ENCODE results near the gene ARID5A.
"Not testable (repeated sequence)": the region's sequence is repeated elsewhere in the genome, so short reads cannot be mapped to it uniquely, and the experiment has no call there.

The ARID5A gene

DNA sequence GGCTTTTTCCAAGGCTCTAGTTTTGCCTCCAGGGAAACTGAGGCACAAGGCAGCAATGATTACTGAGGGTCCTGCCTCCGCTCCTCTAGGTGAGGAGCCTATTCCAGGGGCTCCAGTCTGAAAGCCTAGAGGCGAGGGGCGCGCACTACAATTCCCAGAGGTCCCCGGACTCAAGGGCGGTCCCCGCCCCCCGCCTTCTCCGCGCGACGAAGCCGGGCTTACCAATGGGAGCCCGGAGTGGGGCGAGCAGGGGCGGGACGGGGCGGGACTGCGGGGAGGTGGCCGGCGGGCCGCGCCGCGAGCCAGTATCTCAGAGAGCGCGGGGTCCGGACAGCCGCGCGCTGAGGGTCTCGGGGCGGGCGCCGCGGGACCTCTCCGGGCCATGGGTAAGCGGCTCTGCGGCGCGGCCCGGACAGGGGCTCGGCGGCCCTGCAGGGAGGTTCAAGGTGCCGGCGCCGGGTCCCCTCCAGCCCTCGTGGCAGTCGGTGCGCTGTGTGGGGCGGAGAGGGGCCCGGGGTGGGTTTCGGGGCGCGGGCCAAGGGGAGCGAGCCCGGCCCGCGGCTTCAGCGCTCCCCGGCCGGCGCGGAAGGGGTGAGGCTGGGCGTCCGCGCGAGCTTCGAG is at the start of gene ARID5A:
ARID5A (plus strand) TSS at position 308 of the 621 bp plus-strand sequence; CDS start at position 383, 75 bp downstream.
- in situ Hi-C loops (cut with MboI; ENCODE audit: low sequenced_read_pairs) = no loop called here

GRCh38 chr2:96489261-96489660 is 47.3 kb upstream of the ARID5A start:
- in situ Hi-C loops (cut with MboI; ENCODE audit: low sequenced_read_pairs) = no loop called here

GRCh38 chr2:96489663-96490062 is 46.9 kb upstream of the ARID5A start:
- in situ Hi-C loops (cut with MboI; ENCODE audit: low sequenced_read_pairs) = no loop called here

- in situ Hi-C loops (cut with MboI; ENCODE audit: low sequenced_read_pairs) = no loop called here
These were observed 44.6 kb upstream of the ARID5A start for GRCh38 chr2:96491860-96492497.

DNA sequence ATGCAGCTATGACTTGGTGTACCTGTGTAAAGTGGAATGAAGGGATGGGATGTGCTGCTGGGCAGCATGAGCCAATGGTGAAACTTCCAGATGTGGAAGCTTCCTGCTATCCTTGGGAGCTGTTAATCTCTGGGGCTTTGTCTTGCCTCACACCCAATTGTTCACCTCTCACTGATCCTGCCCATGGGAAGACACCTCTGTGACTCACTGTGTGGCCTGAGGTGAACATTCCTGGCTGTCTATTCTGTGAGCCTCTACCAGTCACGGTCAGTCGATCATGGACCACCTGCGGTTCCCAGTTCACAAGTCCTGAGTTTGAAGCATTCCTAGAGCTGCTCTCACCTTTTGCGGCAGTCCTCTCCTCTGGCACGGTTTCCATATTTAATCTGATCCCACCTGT is 43.5 kb upstream of the ARID5A start:
- in situ Hi-C loops (cut with MboI; ENCODE audit: low sequenced_read_pairs) = no loop called here

DNA sequence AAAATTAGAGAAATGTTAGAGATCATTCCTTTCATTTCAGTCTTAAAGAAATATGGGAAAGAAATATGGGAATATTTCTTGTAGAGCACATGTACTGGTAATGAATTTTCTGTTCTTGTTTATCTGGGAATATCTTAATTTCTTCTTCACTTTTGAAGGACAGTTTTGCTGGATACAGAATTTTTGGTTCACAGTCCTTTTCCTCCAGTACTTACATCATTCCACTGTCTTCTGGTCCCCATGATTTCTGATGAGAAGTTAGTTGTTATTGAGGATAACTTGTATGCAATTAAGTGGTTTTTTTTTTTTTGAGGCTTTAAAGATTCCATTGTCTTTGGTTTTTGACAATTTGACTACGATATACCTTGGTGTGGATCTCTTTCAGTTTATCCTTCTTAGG is 42.4 kb upstream of the ARID5A start:
- in situ Hi-C loops (cut with MboI; ENCODE audit: low sequenced_read_pairs) = no loop called here

GRCh38 chr2:96495982-96496629 is 40.4 kb upstream of the ARID5A start:
- in situ Hi-C loops (cut with MboI; ENCODE audit: low sequenced_read_pairs) = no loop called here

GRCh38 chr2:96498021-96498431 is 38.5 kb upstream of the ARID5A start:
- in situ Hi-C loops (cut with MboI; ENCODE audit: low sequenced_read_pairs) = no loop called here

- in situ Hi-C loops (cut with MboI; ENCODE audit: low sequenced_read_pairs) = not testable (repeated sequence)
These were observed 37.9 kb upstream of the ARID5A start for GRCh38 chr2:96498611-96499010.

DNA sequence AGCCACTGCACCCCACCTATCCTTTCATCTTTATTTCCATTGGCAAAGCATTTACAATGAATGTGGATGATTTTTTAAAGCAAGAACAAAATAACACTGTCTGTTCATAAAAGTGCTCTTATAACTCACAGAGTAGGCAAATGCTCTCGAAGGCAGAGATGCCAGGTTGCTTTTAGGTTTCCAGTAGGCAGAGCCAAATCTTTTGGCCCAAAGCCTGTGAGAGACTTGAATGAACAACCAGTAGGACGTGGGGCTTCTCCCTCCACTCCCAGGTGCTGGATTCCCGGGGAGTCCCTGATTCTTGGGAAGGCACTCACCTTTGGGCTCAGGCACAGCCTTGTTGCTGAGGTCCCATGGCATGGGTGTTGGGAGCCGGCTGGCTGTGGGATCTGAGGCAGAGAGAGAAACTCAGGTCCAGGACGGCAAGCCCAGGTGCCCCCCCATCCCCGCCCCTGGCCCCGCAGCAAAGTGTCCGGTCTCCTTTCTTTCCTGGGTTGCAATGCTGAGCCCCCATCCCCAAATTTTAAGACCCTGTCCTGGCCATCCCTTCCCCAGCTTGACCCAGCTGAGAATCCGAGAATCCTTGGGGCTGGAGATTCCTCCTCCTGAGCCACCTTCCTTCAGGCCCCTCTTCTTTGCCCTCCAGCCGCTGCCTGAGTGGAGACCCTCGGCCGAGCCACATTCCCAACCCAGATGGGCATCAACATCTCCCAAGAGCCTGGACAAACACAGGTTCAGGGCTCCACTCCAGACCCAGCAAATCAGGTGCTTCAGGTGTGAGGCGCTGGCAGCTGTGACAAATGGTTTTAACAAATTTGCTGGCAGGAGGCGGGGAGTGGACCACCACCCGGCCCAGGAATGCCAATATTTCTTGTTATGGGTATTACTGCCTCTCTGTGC is 37.2 kb upstream of the ARID5A start:
- in situ Hi-C loops (cut with MboI; ENCODE audit: low sequenced_read_pairs) = no loop called here

DNA sequence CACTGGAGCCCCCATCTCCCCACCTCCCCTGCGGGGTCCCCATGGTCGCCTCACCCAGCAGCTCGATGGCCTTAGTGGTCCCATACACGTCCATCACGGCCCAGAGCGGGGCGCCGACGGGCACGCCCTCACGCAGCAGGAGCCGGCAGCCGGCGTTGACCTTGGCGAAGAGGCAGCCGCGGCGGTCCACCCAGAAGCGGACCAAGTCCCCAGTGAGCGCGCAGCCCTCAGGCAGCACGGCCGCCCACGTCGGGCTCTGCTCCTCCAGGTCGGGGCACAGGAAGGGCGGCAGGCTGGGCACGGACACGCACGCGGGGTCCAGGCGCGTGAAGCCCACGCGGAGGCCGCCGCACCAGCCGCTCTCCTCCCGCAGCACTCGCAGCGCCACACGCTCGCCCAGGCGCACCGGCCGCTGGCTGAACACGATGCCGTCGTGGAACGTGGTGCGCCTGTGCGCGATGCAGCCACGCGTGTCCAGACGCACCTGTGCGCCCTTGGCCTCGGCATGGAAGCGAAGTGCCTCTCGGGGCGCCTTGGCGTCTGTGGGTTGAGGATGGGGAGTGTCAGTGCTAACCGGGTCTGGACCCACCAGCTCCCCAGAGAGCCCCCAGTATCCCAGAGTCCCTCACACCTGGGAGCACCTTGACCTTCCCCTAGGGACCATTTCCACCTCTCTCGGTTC is 36.0 kb upstream of the ARID5A start:
- in situ Hi-C loops (cut with MboI; ENCODE audit: low sequenced_read_pairs) = no loop called here

DNA sequence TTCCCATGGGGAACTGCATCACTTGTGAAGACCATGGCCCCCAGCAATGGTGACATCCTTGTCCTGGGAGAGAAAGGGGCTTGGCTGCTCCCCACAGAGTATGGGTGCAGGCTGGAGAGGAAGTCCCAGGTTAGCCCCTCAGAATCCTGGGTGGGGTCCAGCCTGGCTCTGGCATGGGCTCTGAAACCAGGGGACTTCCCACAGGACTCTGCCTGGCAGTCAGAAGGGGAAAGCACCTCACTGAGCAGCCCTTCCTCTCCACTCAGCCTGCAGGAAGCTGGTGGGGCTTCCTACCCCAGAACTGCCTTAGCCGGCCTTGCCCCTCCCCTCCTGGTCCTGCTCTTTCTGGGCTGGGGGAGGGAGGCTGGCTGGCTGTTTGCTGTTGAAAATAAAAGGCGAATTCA is 35.1 kb upstream of the ARID5A start:
- in situ Hi-C loops (cut with MboI; ENCODE audit: low sequenced_read_pairs) = no loop called here

DNA sequence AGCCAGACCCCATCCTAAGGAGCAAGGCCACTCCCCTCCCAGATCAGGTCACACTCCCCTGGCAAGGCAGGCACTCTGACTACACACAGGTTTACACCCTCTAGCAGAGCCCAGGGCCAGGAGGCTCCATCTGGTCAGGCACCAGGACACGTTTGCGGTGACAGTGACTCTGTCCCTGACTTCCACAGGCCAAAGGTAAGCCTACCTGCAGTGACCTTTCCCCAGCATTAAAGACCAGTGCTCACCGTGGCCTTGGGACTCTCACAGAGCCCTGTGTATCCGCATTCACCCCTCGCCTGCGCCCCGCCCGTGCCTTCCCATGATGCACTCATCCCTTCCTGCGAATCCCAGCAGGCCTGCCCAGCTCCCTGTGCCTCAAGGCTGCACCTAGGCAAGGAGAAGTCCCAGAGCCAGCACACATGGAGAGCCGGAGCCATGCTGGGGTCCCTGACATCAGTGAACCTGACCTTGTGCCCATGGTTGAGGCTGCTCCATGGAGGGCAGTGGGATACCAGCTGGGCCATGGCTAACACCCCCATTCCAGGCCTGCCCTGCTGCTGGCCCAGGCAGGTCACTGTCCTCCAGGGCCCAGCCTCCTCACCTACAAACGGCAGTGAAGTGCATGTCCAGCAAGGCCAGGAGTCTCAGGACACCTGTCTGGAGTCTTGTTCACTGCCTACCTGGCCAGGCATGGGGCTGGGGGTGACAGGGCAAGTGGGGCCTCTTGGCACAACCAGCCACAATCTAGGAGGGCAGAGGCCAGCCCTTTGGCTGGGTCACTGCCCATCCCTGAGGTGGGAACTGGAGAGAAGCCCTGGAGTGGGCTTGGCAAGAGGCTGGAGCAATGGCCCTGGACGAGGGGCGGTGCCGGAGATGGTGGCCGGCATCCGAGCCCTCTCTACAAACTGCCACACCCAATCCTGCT is 34.4 kb upstream of the ARID5A start:
- in situ Hi-C loops (cut with MboI; ENCODE audit: low sequenced_read_pairs) = no loop called here

GRCh38 chr2:96502891-96503636 is 33.5 kb upstream of the ARID5A start:
- in situ Hi-C loops (cut with MboI; ENCODE audit: low sequenced_read_pairs) = no loop called here

DNA sequence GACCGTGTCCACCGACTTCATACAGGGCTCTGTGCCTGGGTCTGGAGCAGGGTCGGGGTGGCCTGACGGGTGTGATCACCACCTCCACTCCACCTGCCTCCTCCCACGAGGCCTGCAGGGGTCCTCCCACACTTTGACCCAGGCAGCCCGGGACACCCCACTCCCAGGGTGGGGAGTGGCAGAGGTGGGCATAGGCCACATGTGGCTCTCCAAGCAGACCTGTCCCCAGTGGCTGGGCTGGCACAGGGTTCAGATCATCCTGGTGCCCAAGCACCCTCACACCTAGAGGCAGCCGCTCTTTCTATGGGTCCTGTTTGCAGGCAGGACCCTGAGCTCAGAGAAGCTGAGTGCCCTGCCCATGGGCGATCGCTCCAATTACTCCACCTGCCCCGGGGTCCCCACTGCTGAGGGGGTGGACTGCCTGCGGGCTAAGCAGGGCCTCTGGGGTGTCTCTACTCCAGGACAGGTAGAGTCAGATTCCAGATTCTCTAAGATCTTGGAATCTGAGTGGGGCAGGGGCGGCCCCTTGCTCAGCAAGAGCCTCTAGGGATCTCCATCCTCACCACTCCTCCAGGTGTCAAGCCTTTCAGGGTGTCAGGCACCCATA is 32.8 kb upstream of the ARID5A start:
- in situ Hi-C loops (cut with MboI; ENCODE audit: low sequenced_read_pairs) = no loop called here

DNA sequence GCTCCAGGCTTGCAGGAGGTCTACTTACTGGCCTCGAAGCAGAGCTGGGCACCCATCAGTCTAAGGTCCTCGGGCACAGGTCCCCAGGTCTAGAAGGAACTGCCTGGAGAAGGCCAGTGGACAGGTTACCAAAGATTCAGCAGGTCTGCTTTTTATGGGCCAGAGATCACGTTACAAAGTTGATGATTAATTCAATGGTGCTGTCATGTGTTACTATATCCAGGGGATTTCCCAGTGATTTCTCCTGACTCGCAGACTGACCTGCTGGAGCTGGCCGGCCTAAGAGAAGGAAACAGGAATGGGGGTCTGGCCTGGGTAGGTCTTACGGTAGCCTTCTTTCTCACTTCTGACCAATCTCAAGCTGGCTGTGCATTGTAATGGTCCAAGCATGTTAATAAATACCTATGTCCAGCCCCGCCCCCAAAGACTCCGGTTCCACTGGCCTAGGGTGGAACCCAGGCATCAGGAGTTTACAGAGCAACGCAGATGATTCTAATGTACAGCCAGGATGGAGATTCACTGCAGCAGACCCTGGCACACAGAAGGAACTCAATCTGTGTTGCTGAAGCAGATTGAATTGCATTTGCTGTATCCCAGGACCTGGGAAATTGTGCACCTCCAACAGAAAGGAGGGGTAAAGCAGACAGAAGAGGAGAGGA is 31.2 kb upstream of the ARID5A start, which contains the start of gene NEURL3:
NEURL3 (minus strand) TSS at position 127 of the 659 bp plus-strand sequence; CDS start at position 56, 71 bp downstream.
- in situ Hi-C loops (cut with MboI; ENCODE audit: low sequenced_read_pairs) = no loop called here

DNA sequence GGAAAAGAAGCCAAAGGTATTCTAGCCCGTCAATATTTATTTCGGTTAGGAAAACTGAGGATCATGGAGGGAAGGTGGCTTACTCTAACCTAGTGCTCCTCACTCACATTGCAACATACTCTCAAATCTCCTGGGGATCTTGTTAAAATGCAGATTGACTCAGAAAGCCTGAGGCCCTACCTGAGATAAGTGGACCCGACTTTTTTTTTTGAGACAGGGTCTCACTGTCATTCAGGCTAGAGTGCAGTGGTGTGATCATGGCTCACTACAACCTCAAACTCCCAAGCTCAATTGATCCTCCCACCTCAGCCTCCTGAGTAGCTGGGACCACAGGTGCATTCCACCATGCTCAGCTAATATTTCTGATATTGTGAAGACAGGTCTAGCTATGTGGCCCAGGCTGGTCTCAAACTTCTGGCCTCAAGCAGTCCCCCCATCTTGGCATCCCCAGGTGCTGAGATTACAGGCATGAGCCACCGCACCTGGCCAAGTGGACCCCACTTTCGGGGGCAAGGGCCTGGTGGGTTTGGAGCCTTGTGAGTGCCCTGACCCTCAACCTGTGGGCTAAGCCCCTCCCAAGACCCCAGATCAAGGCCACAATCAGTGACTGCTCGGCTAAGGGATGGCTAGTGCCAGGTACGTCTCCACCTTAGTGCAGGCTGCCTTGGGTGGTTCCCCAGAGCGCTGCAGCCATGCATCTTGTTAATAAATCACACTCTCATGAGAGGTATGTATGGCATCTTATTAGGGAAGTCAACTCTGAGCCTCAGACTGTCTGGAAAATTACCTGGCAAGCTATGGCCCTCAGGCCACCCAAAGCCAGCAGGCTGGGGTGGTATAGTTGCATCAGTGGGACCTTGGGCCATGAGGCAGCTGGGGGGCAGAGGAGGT is 30.3 kb upstream of the ARID5A start:
- in situ Hi-C loops (cut with MboI; ENCODE audit: low sequenced_read_pairs) = no loop called here

All from hTERT RPE-1 (cell line).